ENCODE data around the gene CDH5.

The CDH5 gene

GRCh38 chr16:66434619-66435430 lies 68.3 kb downstream of the CDH5 start:
- H3K27me3 ChIP-seq (ENCODE audit: insufficient read depth, low read length) = peaks cover 8% of the 10 kb centered on the region; the same call in 1 of the 2 replicates
- H3K9ac ChIP-seq (ENCODE audit: low read length) = no peak overlapping the region
- TF ChIP-seq EZH2 (IDR thresholded peaks at IDR 0.05; ENCODE audit: borderline replicate concordance, low read length) = no peak
- TF ChIP-seq, protein P1, sequence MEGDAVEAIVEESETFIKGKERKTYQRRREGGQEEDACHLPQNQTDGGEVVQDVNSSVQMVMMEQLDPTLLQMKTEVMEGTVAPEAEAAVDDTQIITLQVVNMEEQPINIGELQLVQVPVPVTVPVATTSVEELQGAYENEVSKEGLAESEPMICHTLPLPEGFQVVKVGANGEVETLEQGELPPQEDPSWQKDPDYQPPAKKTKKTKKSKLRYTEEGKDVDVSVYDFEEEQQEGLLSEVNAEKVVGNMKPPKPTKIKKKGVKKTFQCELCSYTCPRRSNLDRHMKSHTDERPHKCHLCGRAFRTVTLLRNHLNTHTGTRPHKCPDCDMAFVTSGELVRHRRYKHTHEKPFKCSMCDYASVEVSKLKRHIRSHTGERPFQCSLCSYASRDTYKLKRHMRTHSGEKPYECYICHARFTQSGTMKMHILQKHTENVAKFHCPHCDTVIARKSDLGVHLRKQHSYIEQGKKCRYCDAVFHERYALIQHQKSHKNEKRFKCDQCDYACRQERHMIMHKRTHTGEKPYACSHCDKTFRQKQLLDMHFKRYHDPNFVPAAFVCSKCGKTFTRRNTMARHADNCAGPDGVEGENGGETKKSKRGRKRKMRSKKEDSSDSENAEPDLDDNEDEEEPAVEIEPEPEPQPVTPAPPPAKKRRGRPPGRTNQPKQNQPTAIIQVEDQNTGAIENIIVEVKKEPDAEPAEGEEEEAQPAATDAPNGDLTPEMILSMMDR (IDR thresholded peaks at IDR 0.05; ENCODE audit: low read length) = no peak
- no peak overlapping the region for H2AFZ ChIP-seq (ENCODE audit: low read length)
- H3K4me3 ChIP-seq (ENCODE audit: low read depth, low read length, poor library complexity, severe bottlenecking) = no peak overlapping the region
- no peak overlapping the region for H3K27ac ChIP-seq (ENCODE audit: low read depth, low read length, poor library complexity, severe bottlenecking)
- no peaks in the 10 kb centered on the region for H3F3A ChIP-seq (ENCODE audit: insufficient read depth, low read length)
- H3K9me2 ChIP-seq (ENCODE audit: low read depth, low read length) = no peaks in the 10 kb centered on the region
- H3K79me2 ChIP-seq (ENCODE audit: insufficient read depth, low read length) = no peaks in the 10 kb centered on the region
- no peak overlapping the region for H3K4me2 ChIP-seq (ENCODE audit: low read length)
- no peaks in the 10 kb centered on the region for H3K9me3 ChIP-seq (ENCODE audit: low read length)
- H3K4me1 ChIP-seq (ENCODE audit: insufficient read depth, low read length, severe bottlenecking) = no peaks in the 10 kb centered on the region
- H3K36me3 ChIP-seq (ENCODE audit: insufficient read depth, low read length) = no peaks in the 10 kb centered on the region
- H4K20me1 ChIP-seq (ENCODE audit: insufficient read depth, low read length) = no peaks in the 10 kb centered on the region

DNA sequence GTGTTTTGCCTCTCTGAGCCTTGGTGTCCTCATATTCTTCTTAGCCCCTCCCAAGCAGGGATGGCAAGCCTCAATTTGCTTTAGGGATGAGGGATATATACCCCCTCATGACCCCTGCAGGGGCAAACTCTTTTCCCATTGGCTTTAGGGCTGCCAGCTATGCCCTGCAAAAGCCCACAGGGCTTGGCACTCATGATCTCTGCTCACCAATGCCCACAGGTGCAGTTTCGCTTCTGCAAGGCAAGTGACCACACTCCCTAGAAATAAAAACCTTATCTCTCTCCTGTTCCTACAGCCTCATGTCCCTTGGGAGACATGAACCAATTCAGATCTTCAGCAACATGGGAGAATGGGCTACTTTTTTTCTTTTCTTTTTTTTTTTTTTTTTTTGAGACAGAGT lies 69.4 kb downstream of the CDH5 start:
- Histone ChIP-seq H3K9me3 (ENCODE audit: low read length) (no peaks in the 10 kb centered on the region), H3F3A (ENCODE audit: insufficient read depth, low read length) (no peaks in the 10 kb centered on the region), H3K4me3 (ENCODE audit: low read depth, low read length, poor library complexity, severe bottlenecking) (no peak overlapping the region), H3K4me2 (ENCODE audit: low read length) (no peak overlapping the region), H4K20me1 (ENCODE audit: insufficient read depth, low read length) (no peaks in the 10 kb centered on the region), H3K27ac (ENCODE audit: low read depth, low read length, poor library complexity, severe bottlenecking) (no peak overlapping the region), H3K9ac (ENCODE audit: low read length) (no peak overlapping the region), H3K36me3 (ENCODE audit: insufficient read depth, low read length) (no peaks in the 10 kb centered on the region), H3K4me1 (ENCODE audit: insufficient read depth, low read length, severe bottlenecking) (no peaks in the 10 kb centered on the region), H3K79me2 (ENCODE audit: insufficient read depth, low read length) (no peaks in the 10 kb centered on the region), H3K27me3 (ENCODE audit: insufficient read depth, low read length) (peaks cover 8% of the 10 kb centered on the region; the same call in 1 of the 2 replicates), H2AFZ (ENCODE audit: low read length) (no peak overlapping the region), H3K9me2 (ENCODE audit: low read depth, low read length) (no peaks in the 10 kb centered on the region)
- TF ChIP-seq EZH2 (IDR thresholded peaks at IDR 0.05; ENCODE audit: borderline replicate concordance, low read length) = no peak
- TF ChIP-seq, protein P1 (IDR thresholded peaks at IDR 0.05; ENCODE audit: low read length) = no peak

DNA sequence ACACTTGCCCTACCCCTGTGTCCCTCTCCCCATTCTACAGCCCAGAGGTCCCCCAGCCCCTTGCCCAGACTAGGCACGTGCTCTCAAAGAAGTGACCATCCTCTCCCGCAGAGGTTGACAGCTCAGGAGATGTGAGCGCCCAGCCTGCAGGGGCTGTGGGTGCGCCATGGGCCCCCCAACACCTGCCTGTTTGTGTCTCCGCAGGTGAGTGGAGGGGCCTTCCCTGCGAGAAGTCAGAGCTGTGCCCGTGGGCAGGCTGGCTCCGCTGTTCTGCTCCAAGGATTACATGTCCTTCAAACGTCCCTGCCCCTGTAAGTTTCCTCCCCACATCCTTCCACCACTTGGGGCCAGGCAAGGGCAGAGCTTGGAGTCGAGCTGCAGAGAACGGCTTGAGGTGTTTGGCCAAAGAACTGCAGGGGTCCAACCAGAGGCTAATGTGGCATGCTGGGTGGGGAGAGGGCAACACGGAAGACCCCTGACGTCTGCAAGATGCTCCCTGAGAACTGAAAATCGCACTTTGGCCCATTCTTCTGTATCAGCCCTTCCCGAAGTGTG lies 71.0 kb downstream of the CDH5 start:
- Histone ChIP-seq H3K27me3 (ENCODE audit: insufficient read depth, low read length) (peaks cover 3% of the 10 kb centered on the region; the same call in 1 of the 2 replicates), H3K9ac (ENCODE audit: low read length) (no peak overlapping the region), H3K36me3 (ENCODE audit: insufficient read depth, low read length) (no peaks in the 10 kb centered on the region), H3K79me2 (ENCODE audit: insufficient read depth, low read length) (no peaks in the 10 kb centered on the region), H3K27ac (ENCODE audit: low read depth, low read length, poor library complexity, severe bottlenecking) (no peak overlapping the region), H4K20me1 (ENCODE audit: insufficient read depth, low read length) (no peaks in the 10 kb centered on the region), H3K4me1 (ENCODE audit: insufficient read depth, low read length, severe bottlenecking) (no peaks in the 10 kb centered on the region), H3F3A (ENCODE audit: insufficient read depth, low read length) (no peaks in the 10 kb centered on the region), H3K9me2 (ENCODE audit: low read depth, low read length) (no peaks in the 10 kb centered on the region), H3K9me3 (ENCODE audit: low read length) (no peaks in the 10 kb centered on the region), H3K4me3 (ENCODE audit: low read depth, low read length, poor library complexity, severe bottlenecking) (no peak overlapping the region), H3K4me2 (ENCODE audit: low read length) (no peak overlapping the region), H2AFZ (ENCODE audit: low read length) (no peak overlapping the region)
- TF ChIP-seq EZH2 (IDR thresholded peaks at IDR 0.05; ENCODE audit: borderline replicate concordance, low read length) = no peak

All from OCI-LY1 (cell line).